GM19025 (cell line): ENCODE data around the gene PLD6.
A peak's percentile ranks its signal among the peaks of the same experiment; 100 is the strongest.

ENCODE experiments used
- ATAC-seq: cut with Tn5 transposase; IDR thresholded peaks from one replicate; pipeline ENCODE4 v1.9.1; 2021; ENCODE audit warnings: mild to moderate bottlenecking, low read depth, moderate library complexity; ENCODE audit not compliant: unreplicated experiment

PLD6 gene

GRCh38 chr17:17180141-17180603 is 26.0 kb downstream of the PLD6 start:
- ATAC-seq, result no peak

GRCh38 chr17:17179371-17179827 is 26.7 kb downstream of the PLD6 start:
- ATAC-seq, result peak; percentile 50

GRCh38 chr17:17177176-17177575 is 29.0 kb downstream of the PLD6 start:
- ATAC-seq, result no peak

GRCh38 chr17:17176341-17176740 is 29.8 kb downstream of the PLD6 start:
- ATAC-seq, result no peak

- no peak for ATAC-seq
Observed at GRCh38 chr17:17175917-17176316, 30.2 kb downstream of the PLD6 start.

- ATAC-seq, result no peak
Observed at GRCh38 chr17:17175340-17175739, 30.8 kb downstream of the PLD6 start.

GRCh38 chr17:17173921-17174320 is 32.2 kb downstream of the PLD6 start:
- ATAC-seq, result no peak

- ATAC-seq, result no peak
Observed at GRCh38 chr17:17172990-17173389, 33.1 kb downstream of the PLD6 start.

- ATAC-seq, result no peak
Observed at GRCh38 chr17:17172001-17172939, 33.9 kb downstream of the PLD6 start.

GRCh38 chr17:17171186-17171585 is 34.9 kb downstream of the PLD6 start:
- ATAC-seq, result no peak

- no peak for ATAC-seq
Observed at GRCh38 chr17:17170346-17170985, 35.7 kb downstream of the PLD6 start.

GRCh38 chr17:17169396-17169795 is 36.7 kb downstream of the PLD6 start:
- no peak for ATAC-seq

GRCh38 chr17:17168401-17168800 is 37.7 kb downstream of the PLD6 start:
- ATAC-seq, result no peak

GRCh38 chr17:17167986-17168385 is 38.1 kb downstream of the PLD6 start:
- ATAC-seq, result no peak

GRCh38 chr17:17167356-17167755 is 38.8 kb downstream of the PLD6 start:
- no peak for ATAC-seq

GRCh38 chr17:17166446-17166845 is 39.7 kb downstream of the PLD6 start:
- ATAC-seq, result no peak

- ATAC-seq, result no peak
Observed at GRCh38 chr17:17165666-17166308, 40.3 kb downstream of the PLD6 start.

GRCh38 chr17:17164676-17165075 is 41.5 kb downstream of the PLD6 start:
- no peak for ATAC-seq

- no peak for ATAC-seq
Observed at GRCh38 chr17:17164156-17164555, 42.0 kb downstream of the PLD6 start.

GRCh38 chr17:17161759-17162158 is 44.4 kb downstream of the PLD6 start:
- no peak for ATAC-seq

GRCh38 chr17:17161121-17161520 is 45.0 kb downstream of the PLD6 start:
- no peak for ATAC-seq
